ENCODE measurements around the gene TRPC4.

GRCh38 chr13:37613638-37614037 is 255.9 kb downstream of the TRPC4 start:
- TF ChIP-seq CREB1 (IDR thresholded peaks at IDR 0.05; ENCODE audit: low read depth) = no peak
- TF ChIP-seq CEBPB (IDR thresholded peaks at IDR 0.05) = no peak
- no peak for TF ChIP-seq EP300 (IDR thresholded peaks at IDR 0.05; ENCODE audit: borderline replicate concordance)
